Measurements from ENCODE around the gene PCNA. TPM values are rescaled to one million over a fixed set of nuclear protein-coding genes. Genes with fewer than 3 reads are reported as not detected.

The PCNA gene
- total RNA-seq (10 to 100 TPM; 55.4 to 65.0 TPM), polyA plus RNA-seq (ENCODE audit: insufficient read depth, low read depth, low replicate concordance) (121 TPM)
- long read RNA-seq, donor 1, transcript PCNA-202 (7 exons, 1,359 nt), result minor isoform, 5 of 80 reads
- long read RNA-seq, donor 1, transcript PCNA-201 (6 exons, 1,344 nt), result major isoform, 62 of 80 reads
- long read RNA-seq, donor 1, partial matches to known transcripts, result 13 of 80 reads
- long read RNA-seq, donor 1, other reads (novel, unspliced or antisense), result 0 of 80 reads
- long read RNA-seq, donor 2, transcript PCNA-202 (7 exons, 1,359 nt), result minor isoform, 9 of 39 reads
- long read RNA-seq, donor 2, transcript PCNA-201 (6 exons, 1,344 nt), result major isoform, 30 of 39 reads
- long read RNA-seq, donor 2, partial matches to known transcripts, result 0 of 39 reads
- long read RNA-seq, donor 2, other reads (novel, unspliced or antisense), result 0 of 39 reads

DNA sequence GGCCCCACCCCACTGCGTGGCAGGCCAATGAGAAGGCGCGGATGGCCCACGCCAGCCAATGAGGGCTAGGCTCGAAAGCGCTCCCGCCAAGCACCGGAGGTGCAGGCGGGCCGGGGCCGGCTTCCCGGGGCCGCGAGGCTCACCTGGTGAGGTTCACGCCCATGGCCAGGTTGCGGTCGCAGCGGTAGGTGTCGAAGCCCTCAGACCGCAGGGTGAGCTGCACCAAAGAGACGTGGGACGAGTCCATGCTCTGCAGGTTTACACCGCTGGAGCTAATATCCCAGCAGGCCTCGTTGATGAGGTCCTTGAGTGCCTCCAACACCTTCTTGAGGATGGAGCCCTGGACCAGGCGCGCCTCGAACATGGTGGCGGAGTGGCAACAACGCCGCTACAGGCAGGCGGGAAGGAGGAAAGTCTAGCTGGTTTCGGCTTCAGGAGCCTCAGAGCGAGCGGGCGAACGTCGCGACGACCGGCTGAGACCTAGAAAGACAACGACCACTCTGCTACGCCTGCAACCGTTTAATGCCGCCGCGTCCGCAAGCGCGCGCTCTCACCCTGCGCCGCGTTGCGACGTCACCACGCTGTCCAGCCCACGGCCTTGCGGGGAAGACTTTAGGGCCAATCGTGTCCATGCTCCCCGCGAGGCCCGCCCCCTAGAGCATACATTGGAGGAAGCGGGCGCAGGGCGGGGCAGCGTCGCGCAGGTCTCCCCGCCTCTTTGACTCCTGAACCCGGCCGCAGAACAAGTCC lies at the start of gene PCNA:
TSS of gene PCNA (minus strand) at position 524 of the 750 bp plus-strand sequence. CDS start at position 364, 160 bp downstream.
- peak within 1 kb of the TSS; percentile 76 to 87 for H3K27ac ChIP-seq
- no peaks in the 10 kb centered on the region for H3K36me3 ChIP-seq (ENCODE audit: low read depth, missing control alignments)
- peaks cover 15% of the 10 kb centered on the region for H3K4me1 ChIP-seq
- 0 to 1% methylated on average over 40 to 59 of the region's 71 CpGs for WGBS, 2 donors
- H3K4me3 ChIP-seq, result peak within 1 kb of the TSS; percentile 86 to 92
- H3K9me3 ChIP-seq, result no peaks in the 10 kb centered on the region
- intact Hi-C loops (cut with DNase I; ENCODE audit: low total_unique reads), result no loop called here
- TF ChIP-seq POLR2A (IDR thresholded peaks at IDR 0.05), result peak; percentile 79
- TF ChIP-seq, protein P1, sequence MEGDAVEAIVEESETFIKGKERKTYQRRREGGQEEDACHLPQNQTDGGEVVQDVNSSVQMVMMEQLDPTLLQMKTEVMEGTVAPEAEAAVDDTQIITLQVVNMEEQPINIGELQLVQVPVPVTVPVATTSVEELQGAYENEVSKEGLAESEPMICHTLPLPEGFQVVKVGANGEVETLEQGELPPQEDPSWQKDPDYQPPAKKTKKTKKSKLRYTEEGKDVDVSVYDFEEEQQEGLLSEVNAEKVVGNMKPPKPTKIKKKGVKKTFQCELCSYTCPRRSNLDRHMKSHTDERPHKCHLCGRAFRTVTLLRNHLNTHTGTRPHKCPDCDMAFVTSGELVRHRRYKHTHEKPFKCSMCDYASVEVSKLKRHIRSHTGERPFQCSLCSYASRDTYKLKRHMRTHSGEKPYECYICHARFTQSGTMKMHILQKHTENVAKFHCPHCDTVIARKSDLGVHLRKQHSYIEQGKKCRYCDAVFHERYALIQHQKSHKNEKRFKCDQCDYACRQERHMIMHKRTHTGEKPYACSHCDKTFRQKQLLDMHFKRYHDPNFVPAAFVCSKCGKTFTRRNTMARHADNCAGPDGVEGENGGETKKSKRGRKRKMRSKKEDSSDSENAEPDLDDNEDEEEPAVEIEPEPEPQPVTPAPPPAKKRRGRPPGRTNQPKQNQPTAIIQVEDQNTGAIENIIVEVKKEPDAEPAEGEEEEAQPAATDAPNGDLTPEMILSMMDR (IDR thresholded peaks at IDR 0.05), result peak in 2 of 3 experiments; percentile 14 to 47
- no peaks in the 10 kb centered on the region for H3K27me3 ChIP-seq
- peak; percentile 99 for DNase-seq

DNA sequence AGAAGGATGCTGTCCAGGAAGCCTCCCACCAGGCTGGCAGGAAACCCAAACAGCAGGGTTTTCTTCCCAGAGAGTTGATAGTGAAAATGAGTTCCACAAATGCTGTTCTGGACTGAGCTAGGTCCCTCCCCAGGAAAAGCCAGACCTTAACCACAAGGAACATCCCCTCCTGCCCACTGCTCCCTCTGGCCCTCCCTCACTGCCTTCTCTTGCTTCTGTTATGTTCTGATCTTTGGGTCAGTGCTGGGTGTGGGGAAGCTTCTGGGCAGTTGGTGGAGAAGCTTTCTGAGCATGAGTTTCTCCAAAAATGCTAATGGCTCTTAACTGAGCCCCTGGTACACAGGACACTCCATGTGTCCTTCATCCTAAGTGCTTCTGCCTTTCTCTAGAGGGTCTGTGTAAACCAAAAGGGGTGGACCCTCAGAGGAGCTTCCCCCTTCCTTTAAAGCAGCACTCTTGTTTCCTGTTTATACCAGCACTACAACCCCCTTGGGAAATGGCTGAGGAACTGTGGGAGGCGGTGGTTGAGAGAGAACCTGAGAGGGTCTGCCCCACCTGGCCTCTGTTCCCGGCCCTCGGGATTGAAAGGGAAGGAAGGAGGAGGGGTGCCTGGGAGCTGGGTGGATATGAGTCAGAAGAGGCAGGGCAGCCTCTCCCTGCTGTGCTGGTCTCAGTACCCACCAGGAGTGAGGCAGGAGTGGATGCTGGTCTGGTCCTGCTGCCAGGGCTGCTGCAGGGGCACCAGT lies 49.1 kb upstream of the PCNA start:
- Histone ChIP-seq H3K27ac (no peak overlapping the region), H3K36me3 (ENCODE audit: low read depth, missing control alignments) (no peaks in the 10 kb centered on the region), H3K4me3 (no peak overlapping the region), H3K9me3 (no peaks in the 10 kb centered on the region), H3K27me3 (no peaks in the 10 kb centered on the region), H3K4me1 (peaks cover 19% of the 10 kb centered on the region)
- 42 to 54% methylated on average over 3 of the region's 3 CpGs for WGBS, 2 donors
- TF ChIP-seq, protein P1 (IDR thresholded peaks at IDR 0.05), result no peak
- TF ChIP-seq POLR2A (IDR thresholded peaks at IDR 0.05), result no peak
- DNase-seq, result no peak
- intact Hi-C loops (cut with DNase I; ENCODE audit: low total_unique reads), result no loop called here

DNA sequence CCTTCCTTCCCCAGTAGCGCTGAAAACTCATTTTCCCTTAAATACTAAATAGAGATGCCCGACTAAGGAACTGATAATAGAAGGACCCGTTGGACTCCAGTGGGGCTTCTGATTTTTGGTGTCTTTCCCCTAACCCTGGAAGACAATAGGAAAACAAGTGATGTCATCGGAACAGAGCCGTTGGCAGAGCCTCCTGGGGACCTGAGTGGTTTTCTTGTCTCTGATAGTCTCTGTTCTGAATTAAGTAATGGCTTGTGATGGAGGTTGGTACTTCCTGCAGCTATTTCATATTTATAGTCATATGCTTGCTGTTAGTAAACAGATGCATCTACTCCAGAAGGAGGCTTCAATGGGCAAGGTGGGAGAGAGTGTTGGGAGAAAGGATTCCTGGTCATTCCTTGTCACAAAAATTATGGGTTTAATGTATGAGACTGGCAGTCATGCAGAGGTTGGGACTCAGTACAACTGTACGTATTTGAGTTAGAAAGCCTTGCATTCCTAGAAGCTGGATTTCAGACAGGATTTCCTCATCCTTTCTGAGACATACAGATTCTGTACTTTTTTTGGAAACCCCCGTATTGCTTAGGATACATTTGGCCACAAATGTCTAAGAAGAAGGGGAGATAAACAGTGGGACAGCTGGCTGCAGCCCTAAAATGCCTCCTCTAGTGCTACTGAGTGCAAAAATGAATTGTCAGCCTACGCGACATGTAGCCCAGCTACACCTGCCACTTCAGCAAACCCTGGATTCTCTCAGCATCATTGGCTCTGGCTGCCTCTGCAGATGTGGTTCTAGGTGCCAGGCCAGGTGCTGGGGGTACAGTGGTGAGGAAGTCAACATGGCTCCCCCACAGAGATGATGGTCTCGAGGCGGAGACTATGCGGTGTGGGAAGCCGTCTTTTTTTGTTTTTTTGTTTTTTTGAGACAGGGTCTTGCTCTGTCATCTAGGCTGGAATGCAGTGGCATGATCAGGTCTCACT lies 45.2 kb upstream of the PCNA start:
- no peak overlapping the region for H3K27ac ChIP-seq
- H3K4me1 ChIP-seq, result no peaks in the 10 kb centered on the region
- no peak for DNase-seq
- no peak overlapping the region for H3K4me3 ChIP-seq
- TF ChIP-seq POLR2A (IDR thresholded peaks at IDR 0.05), result no peak
- TF ChIP-seq, protein P1 (IDR thresholded peaks at IDR 0.05), result no peak
- intact Hi-C loops (cut with DNase I; ENCODE audit: low total_unique reads), result no loop called here
- H3K9me3 ChIP-seq, result no peaks in the 10 kb centered on the region
- 77 to 81% methylated on average over 13 of the region's 13 CpGs for WGBS, 2 donors
- H3K27me3 ChIP-seq, result no peaks in the 10 kb centered on the region
- no peaks in the 10 kb centered on the region for H3K36me3 ChIP-seq (ENCODE audit: low read depth, missing control alignments)

DNA sequence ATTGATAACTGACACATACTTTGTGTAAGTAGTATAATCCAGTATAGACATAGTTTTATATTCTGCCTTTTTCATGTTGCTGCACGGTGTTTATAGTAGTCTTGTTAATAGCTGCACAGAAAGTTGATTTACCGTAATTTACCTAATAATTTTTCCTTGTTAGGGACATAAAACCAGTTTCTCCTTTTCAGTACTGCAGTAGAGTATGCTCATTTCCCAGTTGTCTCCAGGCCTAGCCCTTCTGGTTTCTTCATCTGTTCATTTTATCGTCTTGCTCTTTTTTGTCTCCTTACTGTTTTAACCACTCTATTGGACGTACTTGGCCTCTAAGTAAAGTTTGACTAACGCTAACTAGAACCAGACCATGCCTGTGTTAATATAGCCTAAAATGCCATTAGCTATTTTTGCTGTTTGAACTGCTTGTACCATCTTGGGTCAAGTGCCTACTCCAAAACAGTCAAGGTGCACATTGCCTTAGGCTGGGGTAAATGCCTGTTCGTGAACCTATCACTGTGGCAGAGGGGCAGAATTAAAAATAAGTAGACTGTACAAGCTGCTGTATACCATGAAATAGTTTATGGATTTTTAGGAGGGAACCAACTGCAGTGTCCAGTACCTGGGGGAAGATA lies 41.9 kb upstream of the PCNA start:
- no peaks in the 10 kb centered on the region for H3K27me3 ChIP-seq
- no peaks in the 10 kb centered on the region for H3K36me3 ChIP-seq (ENCODE audit: low read depth, missing control alignments)
- H3K4me1 ChIP-seq, result no peaks in the 10 kb centered on the region
- H3K9me3 ChIP-seq, result no peaks in the 10 kb centered on the region
- intact Hi-C loops (cut with DNase I; ENCODE audit: low total_unique reads), result no loop called here
- no peak overlapping the region for H3K4me3 ChIP-seq
- DNase-seq, result no peak
- 90 to 95% methylated on average over 6 of the region's 6 CpGs for WGBS, 2 donors
- no peak overlapping the region for H3K27ac ChIP-seq
- TF ChIP-seq, protein P1 (IDR thresholded peaks at IDR 0.05), result no peak
- no peak for TF ChIP-seq POLR2A (IDR thresholded peaks at IDR 0.05)
